ENCODE data around the gene TRPC6. TPM values are rescaled to one million over a fixed set of nuclear protein-coding genes. Genes with fewer than 3 reads are reported as not detected.

The TRPC6 gene
- total RNA-seq (2022; extraction: Qiagen RNA extraction; ENCODE audit: low read depth), result 0.94 to 1.4 TPM (median 1.1 TPM) in 5 replicates

DNA sequence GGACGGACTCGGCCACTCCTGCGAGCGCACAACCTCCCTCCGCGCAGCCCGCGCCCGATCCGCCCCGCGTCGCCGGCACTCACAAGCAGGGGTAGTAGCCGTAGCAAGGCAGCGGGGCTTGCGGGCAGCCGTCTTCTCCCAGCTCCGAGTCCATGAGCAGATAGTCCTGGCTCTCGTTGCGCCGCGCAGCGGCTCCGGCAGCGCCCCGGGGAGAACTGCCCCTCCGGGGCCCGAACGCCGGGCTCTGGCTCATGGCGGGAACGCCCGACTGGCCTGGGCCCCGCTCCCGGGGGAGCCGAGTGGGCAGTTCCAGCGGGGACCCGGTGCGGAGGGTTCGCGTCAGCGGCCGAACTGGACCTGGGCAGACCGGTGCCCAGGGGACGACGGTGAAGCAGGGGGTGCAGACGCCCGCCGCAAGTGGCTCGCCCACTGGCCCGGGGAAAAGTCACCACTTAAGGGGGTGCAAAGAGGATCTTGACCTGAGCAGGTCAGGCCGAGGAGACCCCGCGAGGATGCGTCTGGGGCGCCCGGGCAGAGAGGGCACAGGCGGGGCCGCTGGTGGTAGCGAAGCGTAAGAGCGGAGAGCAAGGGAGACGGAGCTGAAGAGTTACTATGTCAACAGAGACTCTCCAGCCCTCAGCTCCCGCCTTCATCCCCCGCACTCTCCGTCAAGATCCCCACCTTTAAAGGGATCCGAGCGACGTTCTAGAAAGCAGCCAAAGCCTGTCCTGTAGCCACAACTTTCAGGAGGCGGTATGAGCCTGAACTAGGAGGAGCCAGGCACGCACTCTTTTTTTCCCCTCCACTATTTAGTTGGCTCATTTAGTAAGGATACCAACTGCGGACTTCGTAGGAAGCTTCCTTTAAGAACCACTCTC is at the start of gene TRPC6:
TSS of gene TRPC6 (minus strand) at position 757 of the 878 bp plus-strand sequence. CDS start at position 253, 504 bp downstream.

All from A549 treated with RU486 at 1 μM for 4 hours (cell line).